GM19025 (cell line): ENCODE measurements around the gene MRPS34.

Experiments used
- ATAC-seq: cut with Tn5 transposase; IDR thresholded peaks from one replicate; pipeline ENCODE4 v1.9.1; 2021; ENCODE audit warnings: mild to moderate bottlenecking, low read depth, moderate library complexity; ENCODE audit not compliant: unreplicated experiment

The MRPS34 gene

GRCh38 chr16:1771188-1771863, 1.6 kb downstream of the MRPS34 start, which contains the start of gene NME3:
Gene NME3 (minus strand): TSS chr16:1771543. CDS start chr16:1771534, 9 bp downstream.
- no peak for ATAC-seq

DNA sequence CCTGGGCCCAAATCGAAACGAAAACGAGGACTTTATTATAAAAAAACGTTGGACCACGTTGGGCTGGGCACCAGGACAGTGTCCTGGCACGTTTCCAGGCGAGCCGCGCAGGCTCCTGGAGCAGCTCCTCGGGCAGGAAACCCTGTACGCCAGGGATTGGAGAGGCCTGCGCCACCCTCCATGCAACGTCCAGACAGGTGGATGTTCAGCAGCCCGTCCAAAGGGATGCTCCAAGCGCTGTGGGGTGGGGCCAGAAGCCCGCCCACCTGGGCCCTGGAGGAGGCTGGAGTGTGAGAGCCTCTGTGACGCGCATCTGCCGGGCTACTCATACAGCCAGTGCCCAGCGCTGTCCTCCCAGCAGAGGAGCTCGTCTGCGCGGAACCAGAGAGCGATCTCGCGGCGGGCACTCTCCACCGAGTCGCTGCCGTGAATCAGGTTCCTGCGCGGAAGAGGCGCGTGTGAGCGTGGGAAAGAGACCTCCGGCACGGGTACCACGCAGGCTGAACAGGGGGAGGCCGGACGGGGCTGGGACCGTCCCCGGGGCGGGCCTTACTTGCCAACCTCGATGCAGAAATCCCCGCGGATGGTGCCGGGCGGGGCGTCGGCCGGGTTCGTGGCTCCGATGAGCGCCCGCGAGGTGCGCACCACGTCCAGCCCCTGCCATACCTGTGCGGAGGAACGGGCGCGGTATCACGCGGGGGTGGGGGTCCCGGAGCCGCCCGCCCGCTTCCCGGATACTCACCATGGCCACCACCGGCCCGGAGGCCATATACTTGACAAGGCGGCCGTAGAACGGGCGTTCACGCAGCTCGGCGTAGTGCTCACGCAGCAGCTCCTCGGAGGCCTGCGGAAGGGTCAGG, 2.4 kb downstream of the MRPS34 start:
- ATAC-seq: no peak

DNA sequence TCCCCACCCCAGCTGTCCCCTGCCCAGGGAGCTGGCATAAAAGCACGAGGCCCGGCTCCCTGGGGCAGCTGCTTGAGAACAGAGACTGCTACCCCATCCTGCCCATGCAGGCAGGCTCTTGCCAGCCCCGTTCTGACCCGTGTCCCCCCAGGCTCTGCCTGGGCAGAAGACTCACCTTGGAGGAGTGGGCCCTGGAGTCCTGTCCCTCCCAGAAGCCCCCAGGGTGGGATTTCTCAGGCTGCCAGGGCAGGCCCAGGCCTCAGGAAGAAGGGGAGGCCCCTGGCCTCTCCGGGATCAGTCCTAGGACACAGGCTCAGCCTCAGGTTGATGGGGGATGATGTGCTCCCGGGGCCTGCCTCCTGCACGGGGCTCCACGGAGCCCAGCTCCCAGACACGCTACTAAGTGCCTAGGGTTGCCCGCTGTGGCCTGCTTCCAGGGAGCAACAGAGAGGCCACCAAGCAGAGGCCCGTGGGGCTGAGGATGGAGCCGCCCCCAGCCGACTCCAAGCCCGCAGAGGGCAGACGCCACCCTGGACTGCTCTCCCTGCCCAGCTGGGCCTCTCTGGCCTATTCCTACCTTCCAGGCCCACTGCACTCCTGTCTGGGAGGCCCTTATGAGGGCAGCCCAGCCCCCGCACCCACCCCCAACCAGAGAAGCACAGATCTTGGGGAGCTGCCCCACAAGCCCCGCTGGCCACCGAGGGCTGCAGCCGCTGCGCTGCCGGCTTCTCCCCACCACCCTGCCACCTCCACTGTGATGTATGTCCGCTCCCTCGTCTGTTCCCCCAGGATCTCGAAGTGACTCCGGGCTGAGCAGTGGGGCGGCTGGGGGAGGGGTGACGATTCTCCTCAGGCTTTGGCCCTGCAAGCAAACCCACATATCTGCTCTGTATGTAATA, 3.3 kb downstream of the MRPS34 start:
- ATAC-seq: no peak

DNA sequence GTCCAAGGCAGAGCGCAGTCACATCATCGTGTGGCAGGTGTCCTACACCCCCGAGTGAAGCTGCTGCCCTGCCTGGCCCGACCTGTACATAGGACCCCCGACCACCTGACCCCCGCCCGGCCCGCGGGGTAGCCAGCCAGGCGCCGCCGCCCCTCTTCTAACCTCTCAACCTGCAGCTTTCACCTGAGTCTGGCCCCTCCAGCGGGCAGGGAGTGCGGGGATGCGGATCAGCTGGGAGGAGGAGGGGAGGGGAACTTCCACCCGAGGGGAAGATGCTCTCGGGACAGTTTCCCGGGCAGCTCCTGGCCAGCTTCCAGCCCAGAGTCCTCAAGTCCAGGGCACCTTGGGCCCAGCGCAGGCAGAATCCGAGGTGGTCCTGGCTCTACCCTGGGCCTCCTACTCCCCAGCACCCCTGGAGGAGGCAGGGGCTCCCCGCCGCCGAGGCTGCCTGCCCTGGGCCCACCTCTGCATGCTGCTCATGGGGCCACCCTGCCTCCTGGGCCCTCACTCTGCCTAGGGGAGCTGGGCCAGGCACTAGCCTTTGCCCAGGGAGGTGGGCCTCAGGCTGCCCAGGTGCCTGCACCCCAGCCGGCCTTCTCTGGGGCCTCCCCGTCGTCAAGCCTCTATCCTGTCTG, 4.0 kb downstream of the MRPS34 start:
- no peak for ATAC-seq

DNA sequence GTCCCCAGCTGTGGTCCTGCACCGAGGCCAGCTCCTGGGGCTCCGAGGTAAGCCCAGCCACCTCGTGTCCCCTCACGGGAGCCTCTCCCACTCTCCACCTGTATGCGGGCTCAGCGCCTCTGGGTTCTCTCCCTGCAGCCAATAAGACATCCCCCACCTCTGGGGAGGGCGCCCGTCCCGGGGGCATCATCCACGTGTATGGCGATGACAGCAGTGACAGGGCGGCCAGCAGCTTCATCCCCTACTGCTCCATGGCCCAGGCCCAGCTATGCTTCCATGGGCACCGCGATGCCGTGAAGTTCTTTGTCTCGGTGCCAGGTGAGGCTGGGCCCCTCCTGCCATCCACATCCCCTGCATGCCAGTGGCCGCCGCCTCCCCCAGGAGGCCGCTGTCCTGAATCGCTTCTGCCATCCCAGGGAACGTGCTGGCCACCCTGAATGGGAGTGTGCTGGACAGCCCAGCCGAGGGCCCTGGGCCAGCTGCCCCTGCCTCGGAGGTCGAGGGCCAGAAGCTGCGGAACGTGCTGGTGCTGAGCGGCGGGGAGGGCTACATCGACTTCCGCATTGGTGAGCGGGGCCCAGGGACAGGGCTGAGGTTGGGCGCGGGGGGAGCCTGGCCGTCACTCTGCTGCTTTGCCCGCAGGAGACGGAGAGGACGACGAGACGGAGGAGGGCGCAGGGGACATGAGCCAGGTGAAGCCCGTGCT, 4.7 kb downstream of the MRPS34 start:
- no peak for ATAC-seq

DNA sequence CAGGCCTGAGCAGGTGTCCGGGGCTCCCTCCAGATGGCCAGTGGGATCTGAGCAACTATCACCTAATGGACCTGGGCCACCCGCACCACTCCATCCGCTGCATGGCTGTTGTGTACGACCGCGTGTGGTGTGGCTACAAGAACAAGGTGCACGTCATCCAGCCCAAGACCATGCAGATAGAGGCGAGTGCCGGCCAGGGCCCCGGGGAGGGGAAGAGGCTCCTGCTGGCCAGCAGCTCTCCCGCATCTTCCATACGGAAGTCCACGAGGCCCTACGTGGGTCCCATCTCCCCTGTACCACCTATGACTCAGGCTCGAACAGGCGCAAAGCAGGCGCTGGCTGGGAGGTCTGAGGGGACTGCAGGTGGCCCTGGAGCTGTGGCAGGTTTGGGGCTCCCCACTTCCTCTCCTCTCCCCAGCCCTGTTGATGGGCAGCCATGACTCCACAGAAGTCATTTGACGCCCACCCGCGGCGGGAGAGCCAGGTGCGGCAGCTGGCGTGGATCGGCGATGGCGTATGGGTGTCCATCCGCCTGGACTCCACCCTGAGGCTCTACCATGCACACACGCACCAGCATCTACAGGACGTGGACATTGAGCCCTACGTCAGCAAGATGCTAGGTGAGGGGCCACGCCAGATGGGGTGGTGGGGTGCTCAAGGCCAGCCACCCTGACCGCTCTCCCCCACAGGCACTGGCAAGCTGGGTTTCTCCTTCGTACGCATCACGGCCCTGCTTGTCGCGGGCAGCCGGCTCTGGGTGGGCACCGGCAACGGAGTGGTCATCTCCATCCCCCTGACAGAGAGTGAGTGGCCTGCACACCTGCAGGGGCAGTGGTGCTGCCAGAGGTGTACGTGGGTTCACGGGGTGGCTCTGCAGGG, 5.6 kb downstream of the MRPS34 start:
- ATAC-seq: no peak

- ATAC-seq: no peak
Observed at GRCh38 chr16:1766701-1767100, 6.2 kb downstream of the MRPS34 start.

DNA sequence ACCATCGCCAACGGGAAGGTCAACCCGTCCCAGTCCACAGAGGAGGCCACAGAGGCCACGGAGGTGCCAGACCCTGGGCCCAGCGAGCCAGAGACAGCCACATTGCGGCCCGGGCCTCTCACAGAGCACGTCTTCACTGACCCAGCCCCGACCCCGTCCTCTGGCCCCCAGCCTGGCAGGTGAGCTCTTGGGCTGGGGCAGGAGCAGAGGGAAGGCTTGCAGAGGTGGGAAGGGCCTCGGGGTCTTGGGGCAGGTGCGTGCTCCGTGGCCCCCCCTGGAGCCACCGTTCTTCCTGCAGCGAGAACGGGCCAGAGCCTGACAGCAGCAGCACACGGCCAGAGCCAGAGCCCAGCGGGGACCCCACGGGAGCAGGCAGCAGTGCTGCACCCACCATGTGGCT, 6.7 kb downstream of the MRPS34 start:
- ATAC-seq: no peak

DNA sequence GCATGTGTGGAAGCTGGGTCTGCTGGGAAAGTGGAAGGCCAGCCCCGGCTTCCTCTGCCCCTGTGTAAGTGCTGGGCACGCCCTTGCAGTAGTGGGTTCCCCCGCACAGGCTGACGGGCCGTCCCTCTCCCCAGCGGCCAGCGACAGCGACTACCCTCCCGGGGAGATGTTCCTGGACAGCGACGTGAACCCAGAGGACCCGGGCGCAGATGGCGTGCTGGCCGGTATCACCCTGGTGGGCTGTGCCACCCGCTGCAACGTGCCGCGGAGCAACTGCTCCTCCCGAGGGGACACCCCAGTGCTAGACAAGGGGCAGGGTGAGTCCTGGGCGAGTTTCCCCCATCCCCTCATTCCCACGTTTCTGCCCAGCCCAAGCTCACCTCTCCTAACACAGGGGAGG, 7.1 kb downstream of the MRPS34 start:
- no peak for ATAC-seq

DNA sequence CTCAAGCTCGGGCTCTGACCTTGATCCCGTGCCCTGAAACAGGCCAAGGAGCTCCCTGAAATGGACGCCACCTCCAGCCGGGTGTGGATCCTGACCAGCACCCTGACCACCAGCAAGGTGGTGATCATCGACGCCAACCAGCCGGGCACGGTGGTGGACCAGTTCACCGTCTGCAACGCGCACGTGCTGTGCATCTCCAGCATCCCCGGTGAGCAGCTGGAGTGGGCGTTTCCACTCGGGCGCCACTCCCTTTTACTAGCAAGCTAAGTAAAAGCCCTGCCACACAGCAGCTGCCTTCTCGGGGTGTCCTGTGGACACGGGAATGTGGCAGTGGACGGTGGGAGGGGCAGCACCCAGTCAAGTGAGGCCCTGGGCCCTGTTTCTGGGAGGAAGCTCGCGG, 8.0 kb downstream of the MRPS34 start:
- no peak for ATAC-seq

GRCh38 chr16:1763521-1764511, 9.1 kb downstream of the MRPS34 start:
- no peak for ATAC-seq

- ATAC-seq: no peak
Observed at GRCh38 chr16:1762879-1763520, 9.9 kb downstream of the MRPS34 start.

DNA sequence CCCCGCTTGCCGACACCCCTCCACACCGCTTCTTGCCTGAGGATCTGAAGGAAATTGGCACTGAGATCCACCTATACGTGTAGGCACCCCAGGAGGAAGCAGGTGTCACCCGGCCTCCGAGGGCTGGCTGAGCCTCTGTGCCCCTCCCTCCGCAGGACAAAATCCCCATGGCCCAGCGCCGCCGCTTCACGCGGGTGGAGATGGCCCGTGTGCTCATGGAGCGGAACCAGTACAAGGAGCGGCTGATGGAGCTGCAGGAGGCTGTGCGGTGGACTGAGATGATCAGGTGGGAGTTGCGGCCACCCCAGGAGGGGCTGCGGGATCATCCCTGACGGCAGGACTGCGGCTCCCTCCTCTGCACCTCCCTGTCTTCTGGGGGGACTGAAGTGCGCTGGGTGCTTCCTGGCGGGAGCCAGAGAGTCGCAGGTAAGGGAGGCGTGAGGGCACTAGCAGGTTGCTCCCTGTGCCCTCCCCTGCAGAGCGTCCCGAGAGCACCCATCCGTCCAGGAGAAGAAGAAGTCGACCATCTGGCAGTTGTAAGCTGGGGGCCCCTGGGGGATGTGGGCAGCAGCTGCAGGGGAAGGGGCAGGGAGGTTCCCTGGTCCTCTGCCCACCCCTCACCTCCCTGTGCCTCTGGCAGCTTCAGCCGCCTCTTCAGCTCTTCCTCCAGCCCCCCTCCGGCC, 10.6 kb downstream of the MRPS34 start:
- no peak for ATAC-seq

DNA sequence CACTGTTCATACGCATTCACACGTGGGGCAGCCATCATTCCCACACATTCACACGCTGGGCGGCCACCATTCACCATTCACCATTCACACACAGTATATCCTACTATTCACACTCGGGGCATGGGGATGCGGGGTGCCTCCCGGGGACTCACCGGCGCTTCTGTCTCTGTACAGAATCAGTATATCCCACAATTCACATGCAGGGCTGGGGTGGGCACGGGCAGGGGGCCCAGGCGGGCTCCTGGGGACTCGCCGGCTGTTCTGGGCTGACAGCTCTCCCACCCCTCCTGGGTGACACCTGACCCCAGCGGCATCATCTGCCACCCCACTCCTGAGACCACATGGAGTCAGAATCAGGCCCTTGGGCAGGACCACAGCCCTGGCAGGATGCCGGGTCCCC, 11.2 kb downstream of the MRPS34 start:
- ATAC-seq: no peak

DNA sequence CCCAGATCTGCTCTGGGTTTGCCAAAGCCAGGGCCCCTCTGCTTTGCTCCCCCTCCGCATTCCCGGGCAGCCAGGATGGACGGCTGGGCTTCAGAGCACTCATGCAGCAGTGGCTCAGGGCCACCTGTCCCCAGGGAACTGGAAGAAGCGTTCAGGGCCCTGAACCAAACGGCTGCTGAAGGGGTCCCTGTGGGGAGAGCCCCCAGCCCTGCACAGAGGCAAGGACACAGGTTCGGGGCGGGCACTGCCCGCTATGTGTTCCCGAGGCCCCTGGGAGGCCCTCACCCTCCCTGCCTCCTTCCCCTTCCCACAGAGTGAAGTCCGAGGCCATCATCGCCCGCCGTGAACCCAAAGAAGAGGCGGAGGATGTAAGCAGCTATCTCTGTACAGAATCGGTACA, 12.0 kb downstream of the MRPS34 start:
- ATAC-seq: no peak

GRCh38 chr16:1759511-1759910, 13.4 kb downstream of the MRPS34 start:
- no peak for ATAC-seq

GRCh38 chr16:1758923-1759322, 14.0 kb downstream of the MRPS34 start:
- no peak for ATAC-seq
